ENCODE measurements around the gene PRKCA. TPM values are rescaled to one million over a fixed set of nuclear protein-coding genes. Genes with fewer than 3 reads are reported as not detected.

PRKCA gene
- total RNA-seq, 3 donors from 2014 or later = 5.1 to 10.5 (median 6.6) TPM

DNA sequence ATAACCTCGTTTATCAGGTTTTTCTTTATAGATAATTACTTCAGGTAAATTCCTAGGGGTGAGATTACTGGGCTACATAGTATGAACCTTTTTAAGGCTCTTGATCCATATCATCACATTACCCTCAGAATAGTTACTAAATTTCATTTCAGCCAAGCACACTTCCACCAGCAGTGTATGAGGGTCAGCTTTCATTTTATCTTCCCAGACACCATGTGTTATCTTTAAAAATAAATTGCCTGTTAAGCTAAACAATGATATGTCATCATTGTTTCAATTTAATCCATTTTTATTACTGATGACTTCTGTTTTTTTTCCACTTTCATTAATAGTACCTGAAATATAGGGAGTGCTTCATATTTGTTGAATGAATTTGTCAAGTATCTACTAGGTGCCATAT, 33.4 kb downstream of the PRKCA start:
- Histone ChIP-seq H3K27me3 (no peaks in the 10 kb centered on the region), H3K4me1 (no peaks in the 10 kb centered on the region), H3K9me3 (no peaks in the 10 kb centered on the region), H3K27ac (no peak overlapping the region), H3K36me3 (no peaks in the 10 kb centered on the region), H3K4me3 (no peak overlapping the region)
- no peak for DNase-seq (ENCODE audit: low spot score in 2 of 2)
- TF ChIP-seq CTCF (IDR thresholded peaks at IDR 0.05) (no peak), POLR2A (IDR thresholded peaks at IDR 0.05) (no peak), POLR2AphosphoS5 (IDR thresholded peaks at IDR 0.05) (no peak)
- intact Hi-C loops (cut with DNase I; ENCODE audit: low total_unique reads) = no loop called here

DNA sequence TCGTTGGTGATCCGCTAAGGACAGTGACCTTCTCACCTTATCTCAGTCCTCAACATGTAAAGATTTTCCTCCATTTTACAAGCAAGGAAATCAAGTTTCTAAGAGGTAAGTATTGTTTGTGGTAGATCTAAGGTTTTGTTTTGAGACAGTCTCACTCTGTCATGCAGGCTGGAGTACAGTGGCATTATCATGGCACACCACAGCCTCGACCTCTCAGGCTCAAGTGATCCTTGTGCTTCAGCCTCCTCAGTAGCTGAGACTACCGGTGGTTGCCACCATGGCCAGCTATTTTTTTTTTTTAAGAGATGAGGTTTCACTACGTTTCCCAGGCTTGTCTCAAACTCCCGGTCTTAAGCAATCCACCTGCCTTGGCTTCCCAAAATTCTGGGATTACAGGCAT, 34.9 kb downstream of the PRKCA start:
- Histone ChIP-seq H3K4me3 (no peak overlapping the region), H3K36me3 (no peaks in the 10 kb centered on the region), H3K9me3 (no peaks in the 10 kb centered on the region), H3K4me1 (no peaks in the 10 kb centered on the region), H3K27me3 (no peaks in the 10 kb centered on the region), H3K27ac (no peak overlapping the region)
- no peak for DNase-seq (ENCODE audit: low spot score in 2 of 2)
- intact Hi-C loops (cut with DNase I; ENCODE audit: low total_unique reads) = no loop called here
- TF ChIP-seq POLR2AphosphoS5 (IDR thresholded peaks at IDR 0.05) (no peak), CTCF (IDR thresholded peaks at IDR 0.05) (no peak), POLR2A (IDR thresholded peaks at IDR 0.05) (no peak)

GRCh38 chr17:66337866-66338485, 35.6 kb downstream of the PRKCA start:
- Histone ChIP-seq H3K27ac (no peak overlapping the region), H3K4me3 (no peak overlapping the region), H3K9me3 (no peaks in the 10 kb centered on the region), H3K27me3 (no peaks in the 10 kb centered on the region), H3K36me3 (no peaks in the 10 kb centered on the region), H3K4me1 (no peaks in the 10 kb centered on the region)
- intact Hi-C loops (cut with DNase I; ENCODE audit: low total_unique reads) = no loop called here
- no peak for DNase-seq (ENCODE audit: low spot score in 2 of 2)
- TF ChIP-seq POLR2A (IDR thresholded peaks at IDR 0.05) (no peak), CTCF (IDR thresholded peaks at IDR 0.05) (no peak), POLR2AphosphoS5 (IDR thresholded peaks at IDR 0.05) (no peak)

DNA sequence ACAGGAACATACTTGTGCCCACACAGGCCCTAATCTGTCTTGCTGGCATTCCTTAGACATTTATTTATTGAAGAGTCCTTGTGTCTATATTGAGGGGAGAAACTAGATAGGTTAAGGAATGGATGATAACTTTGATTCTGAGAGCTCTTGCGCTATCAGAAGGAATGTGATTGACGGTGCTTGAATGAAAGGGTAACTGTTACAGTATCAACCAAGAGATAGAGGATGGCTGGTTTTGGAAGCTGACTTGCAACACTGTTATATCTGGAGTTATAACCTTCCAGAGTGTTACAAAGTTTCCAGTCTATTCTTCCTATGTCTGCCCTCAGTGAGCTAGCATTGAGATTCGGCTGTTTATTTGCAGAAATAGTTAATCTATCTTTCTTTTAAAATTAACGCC, 36.5 kb downstream of the PRKCA start:
- DNase-seq (ENCODE audit: low spot score in 2 of 2) = no peak
- no peaks in the 10 kb centered on the region for H3K4me1 ChIP-seq
- H3K36me3 ChIP-seq = no peaks in the 10 kb centered on the region
- TF ChIP-seq POLR2AphosphoS5 (IDR thresholded peaks at IDR 0.05) (no peak), CTCF (IDR thresholded peaks at IDR 0.05) (no peak), POLR2A (IDR thresholded peaks at IDR 0.05) (no peak)
- intact Hi-C loops (cut with DNase I; ENCODE audit: low total_unique reads) = no loop called here
- H3K4me3 ChIP-seq = no peak overlapping the region
- H3K27ac ChIP-seq = no peak overlapping the region
- H3K9me3 ChIP-seq = no peaks in the 10 kb centered on the region
- no peaks in the 10 kb centered on the region for H3K27me3 ChIP-seq

- Histone ChIP-seq H3K27ac (no peak overlapping the region), H3K9me3 (no peaks in the 10 kb centered on the region), H3K4me1 (no peaks in the 10 kb centered on the region), H3K27me3 (no peaks in the 10 kb centered on the region), H3K4me3 (no peak overlapping the region), H3K36me3 (no peaks in the 10 kb centered on the region)
- no peak for DNase-seq (ENCODE audit: low spot score in 2 of 2)
- TF ChIP-seq CTCF (IDR thresholded peaks at IDR 0.05) = no peak
- TF ChIP-seq POLR2A (IDR thresholded peaks at IDR 0.05) = no peak
- TF ChIP-seq POLR2AphosphoS5 (IDR thresholded peaks at IDR 0.05) = no peak
- intact Hi-C loops (cut with DNase I; ENCODE audit: low total_unique reads) = no loop called here
These were observed 37.1 kb downstream of the PRKCA start for GRCh38 chr17:66339561-66339960.
